ENCODE measurements around the gene FUBP3.

DNA sequence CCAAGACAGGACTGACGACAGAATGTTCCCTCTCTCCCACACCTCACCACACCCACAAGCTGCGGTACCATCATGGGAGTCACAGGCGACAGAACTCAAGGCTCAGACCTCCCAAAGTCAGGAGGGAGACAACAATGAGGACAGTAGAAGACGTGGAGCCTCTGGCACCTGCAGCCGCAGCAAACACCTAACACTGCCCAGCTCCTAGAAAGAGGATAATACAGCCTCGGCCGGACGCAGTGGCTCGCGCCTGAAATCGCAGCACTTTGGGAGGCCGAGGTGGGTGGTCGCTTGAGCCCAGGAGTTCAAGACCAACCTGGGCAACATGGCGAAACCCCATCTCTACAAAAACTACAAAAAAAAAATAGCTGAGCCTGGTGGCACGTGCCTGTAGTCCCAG lies 71.8 kb downstream of the FUBP3 start:
- no peak for TF ChIP-seq POLR2AphosphoS5 (IDR thresholded peaks at IDR 0.05)
- TF ChIP-seq, protein P1, sequence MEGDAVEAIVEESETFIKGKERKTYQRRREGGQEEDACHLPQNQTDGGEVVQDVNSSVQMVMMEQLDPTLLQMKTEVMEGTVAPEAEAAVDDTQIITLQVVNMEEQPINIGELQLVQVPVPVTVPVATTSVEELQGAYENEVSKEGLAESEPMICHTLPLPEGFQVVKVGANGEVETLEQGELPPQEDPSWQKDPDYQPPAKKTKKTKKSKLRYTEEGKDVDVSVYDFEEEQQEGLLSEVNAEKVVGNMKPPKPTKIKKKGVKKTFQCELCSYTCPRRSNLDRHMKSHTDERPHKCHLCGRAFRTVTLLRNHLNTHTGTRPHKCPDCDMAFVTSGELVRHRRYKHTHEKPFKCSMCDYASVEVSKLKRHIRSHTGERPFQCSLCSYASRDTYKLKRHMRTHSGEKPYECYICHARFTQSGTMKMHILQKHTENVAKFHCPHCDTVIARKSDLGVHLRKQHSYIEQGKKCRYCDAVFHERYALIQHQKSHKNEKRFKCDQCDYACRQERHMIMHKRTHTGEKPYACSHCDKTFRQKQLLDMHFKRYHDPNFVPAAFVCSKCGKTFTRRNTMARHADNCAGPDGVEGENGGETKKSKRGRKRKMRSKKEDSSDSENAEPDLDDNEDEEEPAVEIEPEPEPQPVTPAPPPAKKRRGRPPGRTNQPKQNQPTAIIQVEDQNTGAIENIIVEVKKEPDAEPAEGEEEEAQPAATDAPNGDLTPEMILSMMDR (IDR thresholded peaks at IDR 0.05), result no peak
